Kidney (tissue), 14 donors: ENCODE measurements around the gene PPARG. TPM values are rescaled to one million over a fixed set of nuclear protein-coding genes. Genes with fewer than 3 reads are reported as not detected.
"Not testable (repeated sequence)": the region's sequence is repeated elsewhere in the genome, so short reads cannot be mapped to it uniquely, and the experiment has no call there.

ENCODE experiments used
- DNase-seq, 5 donors: peaks; one replicate each; pipeline ENCODE4 v3.0.0-alpha.2; 2013 to 2020
- FAIRE-seq: peaks from 2 replicates; lab custom pipeline; 2012; peaks lifted over from hg19 to GRCh38; lab: Jason Lieb, UNC
- H3K27ac ChIP-seq, 2 donors: one replicate each; pipeline ENCODE4 v1.7.0; 2013; ENCODE audit warnings: low read depth in 2 of 2, low read length in 2 of 2, inconsistent platforms in 1 of 2
- H3K27me3 ChIP-seq: one replicate; pipeline ENCODE4 v1.7.1; 2013; ENCODE audit warnings: low read length, inconsistent platforms; ENCODE audit not compliant: control insufficient read depth, insufficient read depth
- H3K36me3 ChIP-seq, 3 donors: one replicate each; pipeline versions ENCODE4 v1.7.0 to v1.7.1; 2013; ENCODE audit warnings: low read length in 3 of 3, control low read depth in 1 of 3, inconsistent platforms in 1 of 3; ENCODE audit not compliant: insufficient read depth in 3 of 3, control insufficient read depth in 2 of 3
- H3K4me1 ChIP-seq, 3 donors: one replicate each; pipeline versions ENCODE4 v1.7.0 to v1.7.1; 2013; ENCODE audit warnings: low read length in 3 of 3, inconsistent platforms in 1 of 3, low read depth in 1 of 3; ENCODE audit not compliant: control insufficient read depth in 2 of 3, insufficient read depth in 2 of 3
- H3K4me3 ChIP-seq, 3 donors: one replicate each; pipeline versions ENCODE4 v1.7.0 to v1.8.1; 2013; ENCODE audit warnings: low read length in 3 of 3, control low read depth in 1 of 3, inconsistent platforms in 1 of 3
- H3K9ac ChIP-seq, 3 donors: one replicate each; pipeline versions ENCODE4 v1.7.0 to v1.7.1; 2013; ENCODE audit warnings: low read length in 3 of 3, control low read depth in 1 of 3, inconsistent platforms in 1 of 3
- H3K9me3 ChIP-seq, 3 donors: one replicate each; pipeline versions ENCODE4 v1.7.0 to v1.7.1; 2013; ENCODE audit warnings: low read length in 3 of 3, control low read depth in 1 of 3, inconsistent platforms in 1 of 3; ENCODE audit not compliant: control insufficient read depth in 2 of 3, insufficient read depth in 1 of 3
- CTCF ChIP-seq: IDR thresholded peaks from 3 replicates; pipeline ENCODE4 v1.5.1; 2012; ENCODE audit warnings: mild to moderate bottlenecking, moderate library complexity, borderline replicate concordance; ENCODE audit not compliant: insufficient read depth; ENCODE audit errors: extremely low read depth
- intact Hi-C: fragments of 100-400 bp; cut with DNase I; formaldehyde crosslinking; loops from one replicate; pipeline ENCODE4 v1.11.1; 2022
- polyA plus RNA-seq: library from polyadenylated mRNA; stranded (reverse); fragments of 350-450 nt; fragmentation: Illumina TruSeq; extraction: RNeasy Lipid Tissue Mini Kit (QIAGEN cat#74804); gene quantifications from one replicate; pipeline ENCODE4 v1.2.3, GENCODE V29; 2014; ENCODE audit warnings: low read depth, low replicate concordance; ENCODE audit not compliant: insufficient read depth
- total RNA-seq: library from RNA; stranded (reverse); fragmentation: NEBNext Ultra II Directional; extraction: Animal tissue kit (Norgen Biotek cat#: 25700); gene quantifications from one replicate; pipeline ENCODE4 v1.2.1, GENCODE V29; 2021
- donor health status: control.
- donor health status: control.
- donor health status: control.
- donor health status: control.
- donor health status: control.
- donor health status: DM: yes; HTN: yes; CAD: no.
- donor health status: Normal renal cell carcinoma (clear cell type).

PPARG gene
- total and polyA plus RNA-seq, 2 donors from 2014 or later, result 19.0 to 19.2 TPM

GRCh38 chr3:12383218-12383617 is 94.3 kb downstream of the PPARG start:
- H3K27ac ChIP-seq, result no peak overlapping the region
- intact Hi-C loops, result no loop called here
- peaks cover 0 to 4% (median 0%) of the 10 kb centered on the region in 3 donors for H3K4me1 ChIP-seq
- H3K9ac ChIP-seq, result no peak overlapping the region
- FAIRE-seq, result no peak
- no peak for DNase-seq
- no peaks in the 10 kb centered on the region for H3K9me3 ChIP-seq
- no peak overlapping the region for H3K4me3 ChIP-seq
- H3K36me3 ChIP-seq, result peaks cover 0 to 7% (median 2%) of the 10 kb centered on the region in 3 donors
- TF ChIP-seq CTCF, result no peak
- no peaks in the 10 kb centered on the region for H3K27me3 ChIP-seq

GRCh38 chr3:12384451-12385233 is 95.8 kb downstream of the PPARG start:
- Histone ChIP-seq H3K27ac (no peak overlapping the region), H3K36me3 (peaks cover 0 to 7% (median 2%) of the 10 kb centered on the region in 3 donors), H3K27me3 (no peaks in the 10 kb centered on the region), H3K9me3 (no peaks in the 10 kb centered on the region), H3K4me3 (no peak overlapping the region), H3K4me1 (peaks cover 0 to under 1% (median 0%) of the 10 kb centered on the region in 3 donors), H3K9ac (no peak overlapping the region)
- no peak for DNase-seq
- no peak for FAIRE-seq
- intact Hi-C loops, result no loop called here
- no peak for TF ChIP-seq CTCF

- not testable (repeated sequence) for H3K4me3 ChIP-seq, FAIRE-seq
Measured at GRCh38 chr3:12386514-12387291, 97.8 kb downstream of the PPARG start.

GRCh38 chr3:12388185-12388584 is 99.3 kb downstream of the PPARG start:
- Histone ChIP-seq H3K9ac (no peak overlapping the region), H3K36me3 (peaks cover 0 to 7% (median 0%) of the 10 kb centered on the region in 3 donors), H3K4me1 (no peaks in the 10 kb centered on the region), H3K9me3 (no peaks in the 10 kb centered on the region), H3K4me3 (no peak overlapping the region), H3K27ac (no peak overlapping the region), H3K27me3 (no peaks in the 10 kb centered on the region)
- intact Hi-C loops, result no loop called here
- no peak for FAIRE-seq
- TF ChIP-seq CTCF, result no peak
- no peak for DNase-seq

More at GRCh38 chr3:12386514-12387291, 97.8 kb downstream of the PPARG start:
- DNase-seq, H3K9me3 ChIP-seq, H3K36me3 ChIP-seq, H3K27ac ChIP-seq, H3K4me1 ChIP-seq, intact Hi-C loops, H3K9ac ChIP-seq, H3K27me3 ChIP-seq: not testable (repeated sequence)
